Measurements from ENCODE around the gene PLXNA3.

Gene PLXNA3

GRCh38 chrX:154460326-154460725 is 2.2 kb downstream of the PLXNA3 start:
- DNase-seq: no peak

- DNase-seq: no peak
These were observed 4.3 kb downstream of the PLXNA3 start for GRCh38 chrX:154462396-154462795.

GRCh38 chrX:154463611-154464220 is 5.6 kb downstream of the PLXNA3 start:
- DNase-seq: no peak

GRCh38 chrX:154464806-154465365 is 6.8 kb downstream of the PLXNA3 start:
- DNase-seq: no peak

GRCh38 chrX:154465601-154466000 is 7.5 kb downstream of the PLXNA3 start:
- no peak for DNase-seq

GRCh38 chrX:154466036-154466435 is 8.0 kb downstream of the PLXNA3 start:
- DNase-seq: no peak

GRCh38 chrX:154466907-154467306 is 8.8 kb downstream of the PLXNA3 start:
- no peak for DNase-seq

GRCh38 chrX:154467556-154467955 is 9.5 kb downstream of the PLXNA3 start:
- DNase-seq: no peak

GRCh38 chrX:154468217-154468616 is 10.1 kb downstream of the PLXNA3 start:
- no peak for DNase-seq

- no peak for DNase-seq
These were observed 11.0 kb downstream of the PLXNA3 start for GRCh38 chrX:154469114-154469513.

- no peak for DNase-seq
These were observed 11.8 kb downstream of the PLXNA3 start for GRCh38 chrX:154469880-154470279.

GRCh38 chrX:154470434-154470833 is 12.4 kb downstream of the PLXNA3 start:
- no peak for DNase-seq

GRCh38 chrX:154470914-154471568 is 13.0 kb downstream of the PLXNA3 start:
- no peak for DNase-seq

GRCh38 chrX:154471839-154472684 is 14.0 kb downstream of the PLXNA3 start:
- DNase-seq: no peak

- no peak for DNase-seq
These were observed 14.9 kb downstream of the PLXNA3 start for GRCh38 chrX:154472685-154473632.

- no peak for DNase-seq
These were observed 15.6 kb downstream of the PLXNA3 start for GRCh38 chrX:154473683-154474082.

GRCh38 chrX:154476821-154477220 is 18.7 kb downstream of the PLXNA3 start:
- no peak for DNase-seq

- no peak for DNase-seq
These were observed 19.9 kb downstream of the PLXNA3 start for GRCh38 chrX:154477891-154478477.

- DNase-seq: peak; percentile 83 to 95 (median 88)
These were observed 20.9 kb downstream of the PLXNA3 start, which contains the start of gene LAGE3 for GRCh38 chrX:154478728-154479622. TSS of gene LAGE3 (minus strand) at chrX:154479281. CDS start at chrX:154478915, 366 bp downstream.

GRCh38 chrX:154481195-154481594 is 23.1 kb downstream of the PLXNA3 start:
- no peak for DNase-seq
